AG10803 (cell line): Measurements from ENCODE around the gene THPO.

Experiments used
- DNase-seq: peaks from one replicate; pipeline ENCODE4 v3.0.0; 2010; ENCODE audit warnings: low read depth
- H3K4me3 ChIP-seq: 2 replicates; pipeline ENCODE4 v1.5.1; 2011; ENCODE audit warnings: mild to moderate bottlenecking, low read length, control low read depth
- CTCF ChIP-seq: conservative IDR thresholded peaks from 2 replicates; pipeline ENCODE4 v1.5.1; 2011; ENCODE audit warnings: mild to moderate bottlenecking, low read length, control low read depth, inconsistent platforms

Gene THPO

GRCh38 chr3:184335661-184336546 is 42.1 kb downstream of the THPO start:
- H3K4me3 ChIP-seq = peak overlapping the region; percentile 73
- TF ChIP-seq CTCF = no peak
- DNase-seq = peak; percentile 66

- peak; percentile 15 for DNase-seq
- peak overlapping the region; percentile 73; the same call in 1 of the 2 replicates for H3K4me3 ChIP-seq
- no peak for TF ChIP-seq CTCF
These were observed 42.7 kb downstream of the THPO start for GRCh38 chr3:184335291-184335660.

GRCh38 chr3:184334470-184335158 is 43.4 kb downstream of the THPO start:
- peak; percentile 67 for DNase-seq
- no peak overlapping the region for H3K4me3 ChIP-seq
- TF ChIP-seq CTCF = no peak

GRCh38 chr3:184333700-184334099 is 44.3 kb downstream of the THPO start:
- no peak for DNase-seq
- no peak for TF ChIP-seq CTCF

GRCh38 chr3:184333190-184333589 is 44.8 kb downstream of the THPO start:
- no peak overlapping the region for H3K4me3 ChIP-seq
- no peak for TF ChIP-seq CTCF
- no peak for DNase-seq

More at GRCh38 chr3:184333700-184334099, 44.3 kb downstream of the THPO start:
- no peak overlapping the region for H3K4me3 ChIP-seq

- DNase-seq = peak; percentile 87
- H3K4me3 ChIP-seq = no peak overlapping the region
- TF ChIP-seq CTCF = no peak
These were observed 45.5 kb downstream of the THPO start for GRCh38 chr3:184332370-184333090.
